GM23338 (cell line): ENCODE results near the gene PPIA. TPM values are rescaled to one million over a fixed set of nuclear protein-coding genes. Genes with fewer than 3 reads are reported as not detected.

Experiments used
- ATAC-seq: fragments of 200-7000 bp; cut with Tn5 transposase; 3 replicates; pipeline ENCODE4 v1.9.1; 2020
- DNase-seq: peaks from one replicate; pipeline ENCODE4 v3.0.0-alpha.2; 2015; ENCODE audit warnings: low spot score
- H2AFZ ChIP-seq: fragments of 200-600 bp; sonication (generic); 2 replicates; pipeline ENCODE4 v1.8.0; 2016; ENCODE audit warnings: antibody characterized with exemption, mild to moderate bottlenecking, moderate library complexity
- H3F3A ChIP-seq: fragments of 200-600 bp; sonication (generic); replicated peaks from 2 replicates; pipeline ENCODE4 v1.8.0; 2017; ENCODE audit warnings: antibody characterized with exemption, mixed run types, low read depth
- H3K27ac ChIP-seq: fragments of 200-600 bp; sonication (generic); 2 replicates; pipeline ENCODE4 v1.6.1; 2016; ENCODE audit warnings: low read depth
- H3K27me3 ChIP-seq: fragments of 200-600 bp; sonication (generic); 2 replicates; pipeline ENCODE4 v1.8.0; 2016; ENCODE audit warnings: mild to moderate bottlenecking, mixed run types, moderate library complexity; ENCODE audit not compliant: insufficient read depth
- H3K36me3 ChIP-seq: fragments of 200-600 bp; sonication (generic); 2 replicates; pipeline ENCODE4 v1.8.0; 2016; ENCODE audit warnings: mild to moderate bottlenecking; ENCODE audit not compliant: insufficient read depth
- H3K4me1 ChIP-seq: fragments of 200-600 bp; sonication (generic); 2 replicates; pipeline ENCODE4 v1.8.0; 2016; ENCODE audit warnings: mild to moderate bottlenecking, moderate library complexity; ENCODE audit not compliant: insufficient read depth
- H3K4me2 ChIP-seq: fragments of 200-600 bp; sonication (generic); 2 replicates; pipeline ENCODE4 v1.7.1; 2017; ENCODE audit warnings: mixed run types
- H3K4me3 ChIP-seq: fragments of 200-600 bp; sonication (generic); 2 replicates; pipeline ENCODE4 v1.6.1; 2016; ENCODE audit warnings: mixed run types
- H3K79me2 ChIP-seq: fragments of 200-600 bp; sonication (generic); replicated peaks from 2 replicates; pipeline ENCODE4 v1.8.0; 2017; ENCODE audit warnings: mild to moderate bottlenecking; ENCODE audit not compliant: insufficient read depth
- H3K9me2 ChIP-seq: fragments of 200-600 bp; sonication (generic); 2 replicates; pipeline ENCODE4 v1.8.0; 2017; ENCODE audit not compliant: insufficient read depth
- H4K20me1 ChIP-seq: fragments of 200-600 bp; sonication (generic); replicated peaks from 2 replicates; pipeline ENCODE4 v1.8.0; 2017; ENCODE audit warnings: mild to moderate bottlenecking; ENCODE audit not compliant: insufficient read depth
- H3K27ac Mint-ChIP-seq: 2 replicates; pipeline ENCODE4 v1.8.0; 2020; ENCODE audit warnings: inconsistent platforms, mild to moderate bottlenecking, moderate library complexity, mixed read lengths
- H3K27me3 Mint-ChIP-seq: 3 replicates; pipeline ENCODE4 v1.8.0; 2022; ENCODE audit warnings: low read depth, mild to moderate bottlenecking, moderate library complexity, mixed read lengths, inconsistent platforms; ENCODE audit not compliant: insufficient read depth, poor library complexity
- H3K36me3 Mint-ChIP-seq: 3 replicates; pipeline ENCODE4 v1.8.0; 2021; ENCODE audit warnings: low read depth, mild to moderate bottlenecking, inconsistent platforms, moderate library complexity, mixed read lengths
- H3K4me1 Mint-ChIP-seq: 3 replicates; pipeline ENCODE4 v1.8.0; 2020; ENCODE audit warnings: mild to moderate bottlenecking, inconsistent platforms, mixed read lengths
- H3K4me3 Mint-ChIP-seq: 3 replicates; pipeline ENCODE4 v1.8.0; 2021; ENCODE audit warnings: moderate library complexity, mild to moderate bottlenecking, inconsistent platforms, mixed read lengths
- H3K9me3 Mint-ChIP-seq: 3 replicates; pipeline ENCODE4 v1.8.0; 2020; ENCODE audit warnings: moderate library complexity, mild to moderate bottlenecking, inconsistent platforms, mixed read lengths
- CREB1 ChIP-seq: fragments of 250-450 bp; sonication (Bioruptor Pico); IDR thresholded peaks from 2 replicates; pipeline ENCODE4 v1.5.0; 2020; ENCODE audit warnings: low read depth, mild to moderate bottlenecking, moderate library complexity
- CTCF ChIP-seq, 2 experiments: fragments of 200-600 bp in 1 of 2; sonication (generic) in 1 of 2; conservative IDR thresholded peaks; 2 replicates each; pipeline versions ENCODE4 v1.5.1 to v1.6.1; 2016 to 2017; ENCODE audit warnings: antibody characterized with exemption in 2 of 2, low read depth in 2 of 2, mild to moderate bottlenecking in 2 of 2, moderate library complexity in 1 of 2
- ETS1 ChIP-seq: IDR thresholded peaks from 2 replicates; pipeline ENCODE4 v1.6.1; 2016; ENCODE audit warnings: antibody characterized with exemption
- EZH2 ChIP-seq: fragments of 200-600 bp; sonication (generic); IDR thresholded peaks from one replicate; pipeline ENCODE4 v1.8.0; 2017; ENCODE audit warnings: antibody characterized with exemption, mild to moderate bottlenecking, low read depth; ENCODE audit not compliant: unreplicated experiment
- EZH2phosphoT487 ChIP-seq: fragments of 200-600 bp; sonication (generic); IDR thresholded peaks from one replicate; pipeline ENCODE4 v1.8.1; 2018; ENCODE audit warnings: antibody characterized with exemption; ENCODE audit not compliant: unreplicated experiment
- JUNB ChIP-seq: IDR thresholded peaks from one replicate; pipeline ENCODE4 v1.6.1; 2016; ENCODE audit warnings: antibody characterized with exemption; ENCODE audit not compliant: unreplicated experiment
- NANOG ChIP-seq: IDR thresholded peaks from 2 replicates; pipeline ENCODE4 v1.6.1; 2016; ENCODE audit warnings: antibody characterized with exemption, borderline replicate concordance
- POLR2AphosphoS5 ChIP-seq: IDR thresholded peaks from 2 replicates; pipeline ENCODE4 v1.6.1; 2016; ENCODE audit warnings: antibody characterized with exemption, low read depth
- REST ChIP-seq: IDR thresholded peaks from one replicate; pipeline ENCODE4 v1.6.1; 2018; ENCODE audit warnings: antibody characterized with exemption; ENCODE audit not compliant: unreplicated experiment
- STAT1 ChIP-seq: IDR thresholded peaks from one replicate; pipeline ENCODE4 v1.6.1; 2016; ENCODE audit warnings: antibody characterized with exemption; ENCODE audit not compliant: unreplicated experiment
- ZNF114 ChIP-seq: fragments of 250-450 bp; sonication (Bioruptor Pico); IDR thresholded peaks from 2 replicates; pipeline ENCODE4 v1.5.0; 2020; ENCODE audit warnings: mild to moderate bottlenecking, moderate library complexity
- ZNF331 ChIP-seq: fragments of 250-450 bp; sonication (Bioruptor Pico); IDR thresholded peaks from 2 replicates; pipeline ENCODE4 v1.5.0; 2020; ENCODE audit warnings: low read depth, mild to moderate bottlenecking, moderate library complexity
- polyA plus RNA-seq: library from polyadenylated mRNA; unstranded; fragments of >200 nt; fragmentation: Nextera tagmentation; extraction: Ambion mirVana; gene quantifications from 2 replicates; pipeline ENCODE4 v1.2.1, GENCODE V29; 2016
- total RNA-seq: library from RNA; depleted of rRNA; stranded (reverse); fragments of >200 nt; shearing (Covaris generic); gene quantifications from 2 replicates; pipeline ENCODE4 v1.2.3, GENCODE V29; 2014

The PPIA gene
- total and polyA plus RNA-seq, 2 experiments from 2014 or later, result 4,367 to 6,524 TPM

GRCh38 chr7:44811093-44811492 lies 14.6 kb downstream of the PPIA start:
- ATAC-seq (no peak), DNase-seq (no peak)
- no peak overlapping the region for H3K4me2 ChIP-seq
- H3K9me2 ChIP-seq, result no peaks in the 10 kb centered on the region
- H3K4me1 Mint-ChIP-seq, result no peaks in the 10 kb centered on the region
- no peaks in the 10 kb centered on the region for H3K9me3 Mint-ChIP-seq
- H2AFZ ChIP-seq, result no peak overlapping the region
- TF ChIP-seq EZH2phosphoT487, result no peak
- no peak for TF ChIP-seq ZNF331
- no peak for TF ChIP-seq POLR2AphosphoS5
- no peak for TF ChIP-seq CREB1 (CRISPR knock-in tag)
- TF ChIP-seq ETS1, result no peak
- no peak for TF ChIP-seq STAT1
- TF ChIP-seq CTCF (conservative IDR thresholded peaks at IDR 0.05; ENCODE audit: low read depth in 2 of 2), result no peak
- H3K36me3 ChIP-seq, result no peaks in the 10 kb centered on the region
- H3K4me1 ChIP-seq, result no peaks in the 10 kb centered on the region
- no peaks in the 10 kb centered on the region for H3K36me3 Mint-ChIP-seq
- no peaks in the 10 kb centered on the region for H3F3A ChIP-seq
- H4K20me1 ChIP-seq, result no peaks in the 10 kb centered on the region; the same call in 1 of the 2 replicates
- no peak overlapping the region for H3K27ac ChIP-seq
- no peak overlapping the region for H3K27ac Mint-ChIP-seq
- peaks cover 7% of the 10 kb centered on the region for H3K27me3 Mint-ChIP-seq
- no peaks in the 10 kb centered on the region for H3K27me3 ChIP-seq
- H3K79me2 ChIP-seq, result no peaks in the 10 kb centered on the region
- no peak overlapping the region for H3K4me3 Mint-ChIP-seq
- H3K4me3 ChIP-seq, result no peak overlapping the region

GRCh38 chr7:44811571-44811970 lies 15.1 kb downstream of the PPIA start:
- no peak overlapping the region for H2AFZ ChIP-seq
- TF ChIP-seq EZH2 (no peak), EZH2phosphoT487 (no peak), JUNB (no peak), ZNF331 (no peak), ZNF114 (CRISPR knock-in tag) (no peak), NANOG (no peak), REST (no peak), STAT1 (no peak), CREB1 (CRISPR knock-in tag) (no peak), CTCF (conservative IDR thresholded peaks at IDR 0.05; ENCODE audit: low read depth in 2 of 2) (no peak), ETS1 (no peak), POLR2AphosphoS5 (no peak)

More at GRCh38 chr7:44811571-44811970, 15.1 kb downstream of the PPIA start:
- H3K9me3 Mint-ChIP-seq, result no peaks in the 10 kb centered on the region
- H3K27ac Mint-ChIP-seq, result no peak overlapping the region
- Histone ChIP-seq H3K36me3 (no peaks in the 10 kb centered on the region), H3F3A (no peaks in the 10 kb centered on the region), H3K9me2 (no peaks in the 10 kb centered on the region), H3K27ac (no peak overlapping the region), H3K4me3 (no peak overlapping the region), H3K4me1 (no peaks in the 10 kb centered on the region), H3K79me2 (no peaks in the 10 kb centered on the region), H4K20me1 (no peaks in the 10 kb centered on the region; the same call in 1 of the 2 replicates), H3K4me2 (no peak overlapping the region), H3K27me3 (no peaks in the 10 kb centered on the region)
- no peak overlapping the region for H3K4me3 Mint-ChIP-seq
- no peaks in the 10 kb centered on the region for H3K36me3 Mint-ChIP-seq
- ATAC-seq (no peak), DNase-seq (no peak)
- H3K27me3 Mint-ChIP-seq, result peaks cover 7% of the 10 kb centered on the region
- no peaks in the 10 kb centered on the region for H3K4me1 Mint-ChIP-seq
